Measurements from ENCODE around the gene SOX10.
A peak's percentile ranks its signal among the peaks of the same experiment; 100 is the strongest.
"Not testable (repeated sequence)": the region's sequence is repeated elsewhere in the genome, so short reads cannot be mapped to it uniquely, and the experiment has no call there.

SOX10 gene

DNA sequence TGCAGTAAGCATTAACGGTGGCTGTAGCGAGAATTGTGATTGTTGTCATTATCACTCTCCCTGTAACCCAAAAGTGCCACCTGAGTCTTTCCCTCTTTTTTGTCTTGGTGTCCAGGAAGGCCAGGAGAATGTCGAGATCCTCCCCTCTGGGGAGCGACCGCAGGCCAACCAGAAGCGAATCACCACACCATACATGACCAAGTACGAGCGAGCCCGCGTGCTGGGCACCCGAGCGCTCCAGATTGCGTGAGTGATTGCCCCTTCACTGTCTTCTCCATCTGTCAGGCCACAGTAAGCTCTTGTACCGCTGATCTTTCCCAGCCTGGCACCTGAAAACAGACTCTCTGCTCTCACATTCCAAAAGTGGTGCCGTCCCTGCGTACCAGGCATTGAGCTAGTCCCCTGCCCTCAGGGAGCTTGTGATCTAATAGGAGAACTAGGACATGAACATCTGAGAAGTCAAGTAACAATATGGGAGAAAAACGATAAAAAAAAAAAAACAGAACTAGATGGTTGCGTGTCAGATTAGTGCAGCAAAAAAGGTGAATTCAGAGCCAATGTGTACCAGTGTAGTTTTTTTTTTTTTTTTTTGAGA lies 25.0 kb downstream of the SOX10 start:
- no peak for DNase-seq

DNA sequence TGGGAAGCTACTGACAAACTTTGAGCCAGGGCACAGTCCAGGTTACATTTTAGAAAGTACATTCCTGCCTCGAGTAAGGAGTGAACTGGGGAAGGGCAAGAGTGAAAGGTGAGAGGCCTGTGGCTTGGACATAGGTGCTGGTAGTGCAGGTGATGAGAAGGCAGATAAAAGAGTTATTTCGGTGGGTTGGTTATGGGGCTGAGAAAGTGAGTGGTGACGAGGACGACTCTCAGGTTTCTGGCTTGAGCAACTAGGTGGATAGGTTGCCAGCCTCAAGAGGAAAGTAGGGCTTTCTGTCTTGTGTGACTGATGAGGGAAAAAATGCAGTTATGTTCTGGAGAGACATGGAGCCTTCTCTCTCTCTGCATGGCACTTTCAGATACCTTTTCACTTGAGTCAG lies 27.1 kb downstream of the SOX10 start:
- DNase-seq: no peak

DNA sequence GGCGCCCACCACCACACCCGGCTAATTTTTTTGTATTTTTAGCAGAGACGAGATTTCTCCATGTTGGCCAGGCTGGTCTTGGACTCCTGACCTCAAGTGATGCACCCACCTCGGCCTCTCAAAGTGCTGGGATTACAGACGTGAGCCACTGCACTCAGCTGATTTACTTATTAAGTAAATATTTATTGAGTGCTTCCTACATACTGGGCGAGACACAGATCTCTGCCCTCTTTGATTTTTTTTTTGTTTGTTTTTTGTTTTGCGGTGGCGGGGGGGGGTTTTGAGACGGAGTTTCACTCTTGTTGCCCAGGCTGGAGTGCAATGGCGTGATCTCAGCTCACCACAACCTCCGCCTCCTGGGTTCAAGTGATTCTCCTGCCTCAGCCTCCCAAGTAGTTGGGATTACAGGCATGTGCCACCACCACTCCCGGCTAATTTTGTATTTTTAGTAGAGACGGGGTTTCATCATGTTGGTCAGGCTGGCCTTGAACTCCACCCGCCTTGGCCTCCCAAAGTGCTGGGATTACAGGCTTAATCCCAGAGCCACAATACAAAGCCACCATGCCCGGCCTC lies 28.4 kb downstream of the SOX10 start:
- not testable (repeated sequence) for DNase-seq

DNA sequence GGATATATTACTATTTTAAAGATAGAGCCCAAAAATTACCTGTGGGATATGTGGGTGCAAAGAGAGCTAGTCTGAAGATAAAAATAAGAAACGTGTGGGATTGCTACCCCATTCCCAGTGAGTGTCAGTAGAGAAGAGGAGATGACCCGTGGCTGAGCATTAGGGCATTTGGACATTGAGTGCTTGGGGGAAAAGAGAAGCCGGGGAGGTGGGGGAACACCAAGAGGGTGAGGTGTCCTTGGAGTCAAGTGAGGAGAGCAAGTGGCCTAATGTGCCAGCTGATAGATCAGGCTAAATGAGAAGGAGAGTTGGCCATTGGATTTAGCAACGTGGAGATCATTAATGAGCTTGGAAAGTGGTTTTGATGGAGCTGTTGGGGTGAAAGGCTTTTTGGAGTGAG lies 29.7 kb downstream of the SOX10 start:
- no peak for DNase-seq

DNA sequence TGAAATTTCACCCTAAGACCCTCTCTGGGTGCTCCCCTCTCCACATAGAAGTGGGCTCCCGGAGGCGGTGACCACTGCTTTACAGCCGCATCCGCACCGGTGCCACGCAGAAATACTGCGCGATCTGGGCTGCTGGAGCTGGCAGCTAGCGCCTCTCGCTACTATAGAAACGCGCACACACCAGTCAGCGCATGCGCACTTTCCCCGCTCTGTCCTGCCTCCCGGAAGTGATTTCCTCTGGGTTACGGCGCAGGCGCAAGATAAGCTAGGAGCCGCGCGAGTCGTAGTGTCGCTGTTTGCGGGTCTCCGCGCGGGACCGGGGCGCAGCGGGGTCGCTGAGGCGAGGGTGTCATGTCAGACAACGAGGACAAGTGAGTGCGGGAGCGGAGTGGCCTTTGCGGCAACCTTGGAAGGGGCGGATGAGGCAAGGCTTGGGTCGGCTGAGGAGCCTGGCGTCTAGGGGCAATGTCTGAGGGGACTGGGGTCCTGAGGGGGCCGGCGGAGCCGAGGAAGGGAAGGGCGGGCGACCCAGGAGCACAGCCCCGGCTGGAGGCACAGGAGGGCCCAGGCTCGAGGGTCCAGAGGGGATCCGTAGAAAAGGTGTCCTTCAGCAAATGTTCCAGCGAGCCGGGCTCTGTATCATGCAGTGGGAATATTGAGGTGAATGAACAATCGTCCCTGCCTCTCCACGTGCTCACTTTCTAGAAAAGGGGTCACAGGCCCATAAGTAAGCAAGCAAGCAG lies 30.7 kb downstream of the SOX10 start, which contains the start of the genes C22orf23 and POLR2F:
Gene C22orf23 (minus strand): TSS at position 165 of the 743 bp plus-strand sequence. CDS start 452 bp downstream, outside the sequence.
Gene POLR2F (plus strand): TSS at position 263 of the 743 bp plus-strand sequence. CDS start 89 bp downstream, at position 352.
- peak; percentile 81 for DNase-seq

DNA sequence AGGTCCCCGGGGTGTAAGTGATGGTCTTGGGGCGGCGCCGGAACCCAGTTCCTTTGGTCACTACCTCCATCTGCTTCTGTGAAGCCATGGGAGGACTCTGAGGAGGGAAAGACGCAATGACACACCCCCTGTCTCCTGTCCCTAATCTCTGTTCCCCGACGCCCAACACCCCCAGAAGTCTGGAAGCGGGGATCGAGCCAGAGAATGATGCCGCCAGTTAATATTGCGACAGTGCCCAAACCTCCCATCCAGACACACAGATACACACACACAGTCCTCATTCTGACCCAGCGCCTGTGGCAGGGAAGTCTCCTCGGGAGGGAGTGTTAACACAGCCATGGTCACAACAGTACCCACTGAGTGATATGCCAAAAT lies 31.3 kb downstream of the SOX10 start:
- DNase-seq: no peak

DNA sequence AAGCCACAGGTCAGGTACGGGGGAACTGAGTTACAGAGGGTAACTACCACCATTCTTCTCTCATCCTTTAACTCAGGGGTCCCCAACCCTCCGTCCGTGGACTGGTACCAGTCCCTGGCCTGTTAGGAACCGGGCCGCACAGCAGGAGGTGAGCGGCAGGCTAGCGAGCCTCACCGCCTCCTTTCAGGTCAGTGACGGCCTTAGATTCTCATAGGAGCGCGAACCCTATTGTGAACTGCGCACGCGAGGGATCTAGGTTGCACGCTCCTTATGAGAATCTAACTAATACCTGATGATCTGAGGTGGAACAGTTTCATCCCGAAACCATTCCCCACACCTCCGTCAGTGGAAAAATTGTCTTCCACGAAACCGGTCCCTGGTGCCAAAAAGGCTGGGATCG lies 31.7 kb downstream of the SOX10 start:
- DNase-seq: not testable (repeated sequence)

DNA sequence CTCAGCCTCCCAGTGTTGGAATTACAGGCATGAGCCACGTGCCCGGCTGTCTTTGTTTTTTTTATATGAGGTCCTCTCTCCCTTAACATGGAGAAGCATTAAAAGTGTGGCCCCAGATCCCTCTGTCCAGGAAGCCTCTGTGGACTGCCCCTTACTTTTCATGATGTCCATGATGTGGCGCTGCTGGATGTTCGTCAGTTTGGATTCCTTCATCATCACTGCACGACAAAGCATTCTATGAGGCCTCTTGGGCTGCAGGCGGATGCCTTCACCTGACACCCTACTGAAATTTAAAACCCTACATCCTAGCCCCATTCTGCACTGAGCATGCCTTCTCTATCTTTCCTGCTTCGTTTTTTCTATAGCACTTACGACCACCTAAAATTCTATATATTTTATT lies 33.0 kb downstream of the SOX10 start:
- no peak for DNase-seq

DNA sequence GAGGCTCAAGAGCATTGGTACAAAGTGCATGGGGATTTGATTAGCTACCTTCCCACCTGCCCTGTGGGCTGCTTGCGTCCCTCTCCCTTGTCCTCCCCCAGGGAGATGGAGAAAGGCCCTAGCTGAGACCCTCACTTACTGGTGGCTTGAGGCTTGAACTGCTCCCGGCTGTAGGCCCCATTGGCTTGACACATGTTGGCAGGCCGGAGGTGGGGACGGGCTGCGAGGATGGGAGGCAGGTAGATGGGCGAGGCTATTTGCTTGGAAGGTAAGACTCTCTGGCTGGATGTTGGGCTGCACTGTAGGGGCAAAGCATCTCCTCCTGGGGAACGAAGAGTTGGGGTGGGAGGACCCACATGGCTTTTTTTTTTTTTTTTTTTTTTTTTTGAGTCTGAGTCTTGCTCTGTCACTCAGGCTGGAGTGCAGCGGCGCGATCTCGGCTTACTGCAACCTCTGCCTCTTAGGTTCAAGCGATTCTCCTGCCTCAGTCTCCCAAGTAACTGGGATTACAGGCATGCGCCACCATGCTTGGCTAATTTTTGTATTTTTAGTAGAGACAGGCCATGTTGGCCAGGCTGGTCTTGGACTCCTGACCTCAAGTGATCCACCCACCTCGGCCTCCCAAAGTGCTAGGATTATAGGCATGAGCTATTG lies 37.1 kb downstream of the SOX10 start:
- not testable (repeated sequence) for DNase-seq

DNA sequence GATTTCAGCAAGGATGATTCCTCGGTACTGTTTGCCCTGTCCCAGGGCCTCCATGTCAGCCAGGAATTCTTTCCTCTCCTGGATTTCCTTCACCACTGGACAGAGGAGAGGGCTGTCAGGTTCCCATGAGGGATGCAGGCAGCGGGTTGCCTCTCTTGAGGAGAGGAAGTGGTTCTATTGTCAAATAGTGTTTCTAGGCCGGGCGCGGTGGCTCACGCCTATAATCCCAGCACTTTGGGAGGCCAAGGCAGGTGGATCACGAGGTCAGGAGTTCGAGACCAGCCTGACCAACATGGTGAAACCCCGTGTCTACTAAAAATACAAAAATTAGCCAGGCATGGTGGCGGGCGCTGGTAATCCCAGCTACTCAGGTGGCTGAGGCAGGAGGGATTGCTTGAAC lies 39.9 kb downstream of the SOX10 start:
- DNase-seq: not testable (repeated sequence)

DNA sequence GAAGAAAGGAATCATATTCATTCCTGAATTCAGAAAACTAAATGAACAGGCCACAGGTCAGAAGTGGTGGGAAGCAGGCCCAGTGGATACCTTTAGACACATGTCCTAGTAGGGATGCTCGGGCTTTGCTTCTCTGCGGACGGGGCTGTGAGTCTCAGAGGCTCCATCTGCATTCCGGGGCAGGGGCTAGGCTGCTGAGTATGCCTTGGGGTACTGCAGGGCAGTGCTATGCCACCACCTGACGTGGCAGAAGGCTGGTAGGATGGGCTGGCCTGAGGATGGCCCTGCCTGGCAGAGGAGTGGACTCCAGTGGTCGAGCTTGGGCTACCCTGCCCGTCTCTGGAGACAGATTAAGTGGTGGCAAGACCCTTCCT lies 40.5 kb downstream of the SOX10 start:
- no peak for DNase-seq

DNA sequence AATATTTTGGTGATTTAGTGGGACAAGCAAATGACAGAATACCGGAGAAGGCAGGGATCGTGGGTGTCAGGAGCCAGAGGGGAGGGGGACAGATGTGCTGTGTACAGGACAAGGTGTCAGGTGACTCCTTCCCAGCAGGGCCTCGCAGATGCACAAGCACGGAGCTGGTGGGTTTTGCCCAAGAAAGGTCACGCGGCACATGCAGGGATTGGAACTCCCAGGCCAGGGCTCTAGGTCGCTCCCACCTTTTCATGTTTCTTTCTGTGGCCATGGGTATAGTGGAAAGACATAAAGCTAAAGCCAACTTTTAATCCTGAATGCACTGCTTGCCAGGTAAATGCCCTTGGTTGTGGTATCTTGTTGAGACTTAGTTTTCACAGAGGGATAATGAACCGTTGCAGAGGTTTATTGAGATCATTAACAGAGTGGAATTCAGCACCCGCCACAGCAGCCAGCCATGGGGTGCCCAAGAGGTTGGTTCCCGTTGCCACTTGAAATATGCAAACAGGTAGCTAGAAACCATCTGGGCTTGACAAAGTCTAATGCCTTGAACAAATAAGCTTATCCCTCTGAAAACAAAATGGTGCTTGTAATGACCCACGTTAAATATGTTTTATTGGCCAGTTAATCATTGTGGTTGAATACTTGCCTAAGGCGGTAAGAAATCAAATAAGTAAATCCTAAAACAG lies 41.1 kb downstream of the SOX10 start:
- DNase-seq: no peak

DNA sequence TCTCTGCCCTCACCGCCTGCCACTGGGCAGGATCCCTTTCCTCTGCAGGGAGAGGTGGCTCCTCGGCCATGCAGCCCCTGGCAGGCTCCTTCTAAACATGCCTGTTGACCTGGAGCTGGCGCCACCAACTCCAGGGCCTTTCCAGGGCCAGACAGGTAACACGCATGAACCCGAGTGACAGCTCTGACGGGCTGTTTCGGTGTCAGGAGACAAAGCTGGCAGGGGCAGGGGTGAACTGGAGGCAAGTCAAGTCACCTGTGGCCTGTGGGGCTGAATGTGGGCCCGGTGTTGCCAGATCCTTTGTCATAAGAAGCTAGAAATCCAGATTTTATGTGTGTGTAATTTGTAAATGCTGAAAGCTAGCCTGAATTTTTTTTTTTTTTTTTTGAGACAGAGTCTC lies 42.2 kb downstream of the SOX10 start:
- no peak for DNase-seq

DNA sequence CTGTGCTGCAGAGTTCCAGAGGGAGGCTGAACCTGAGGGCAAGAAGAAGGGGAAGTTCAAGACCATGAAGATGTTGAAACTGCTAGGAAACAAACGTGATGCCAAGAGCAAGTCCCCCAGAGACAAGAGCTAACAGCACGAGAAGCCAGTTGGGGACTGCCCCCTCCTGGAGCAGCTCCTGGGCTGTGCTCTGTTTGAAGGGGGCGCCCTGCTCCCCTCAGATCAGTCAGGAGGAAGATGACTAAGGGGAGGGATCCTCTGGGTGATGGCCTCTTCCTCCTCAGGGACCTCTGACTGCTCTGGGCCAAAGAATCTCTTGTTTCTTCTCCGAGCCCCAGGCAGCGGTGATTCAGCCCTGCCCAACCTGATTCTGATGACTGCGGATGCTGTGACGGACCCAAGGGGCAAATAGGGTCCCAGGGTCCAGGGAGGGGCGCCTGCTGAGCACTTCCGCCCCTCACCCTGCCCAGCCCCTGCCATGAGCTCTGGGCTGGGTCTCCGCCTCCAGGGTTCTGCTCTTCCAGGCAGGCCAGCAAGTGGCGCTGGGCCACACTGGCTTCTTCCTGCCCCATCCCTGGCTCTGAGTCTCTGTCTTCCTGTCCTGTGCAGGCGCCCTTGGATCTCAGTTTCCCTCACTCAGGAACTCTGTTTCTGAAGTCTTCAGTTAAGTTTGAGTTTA lies 43.5 kb downstream of the SOX10 start:
- no peak for DNase-seq

DNA sequence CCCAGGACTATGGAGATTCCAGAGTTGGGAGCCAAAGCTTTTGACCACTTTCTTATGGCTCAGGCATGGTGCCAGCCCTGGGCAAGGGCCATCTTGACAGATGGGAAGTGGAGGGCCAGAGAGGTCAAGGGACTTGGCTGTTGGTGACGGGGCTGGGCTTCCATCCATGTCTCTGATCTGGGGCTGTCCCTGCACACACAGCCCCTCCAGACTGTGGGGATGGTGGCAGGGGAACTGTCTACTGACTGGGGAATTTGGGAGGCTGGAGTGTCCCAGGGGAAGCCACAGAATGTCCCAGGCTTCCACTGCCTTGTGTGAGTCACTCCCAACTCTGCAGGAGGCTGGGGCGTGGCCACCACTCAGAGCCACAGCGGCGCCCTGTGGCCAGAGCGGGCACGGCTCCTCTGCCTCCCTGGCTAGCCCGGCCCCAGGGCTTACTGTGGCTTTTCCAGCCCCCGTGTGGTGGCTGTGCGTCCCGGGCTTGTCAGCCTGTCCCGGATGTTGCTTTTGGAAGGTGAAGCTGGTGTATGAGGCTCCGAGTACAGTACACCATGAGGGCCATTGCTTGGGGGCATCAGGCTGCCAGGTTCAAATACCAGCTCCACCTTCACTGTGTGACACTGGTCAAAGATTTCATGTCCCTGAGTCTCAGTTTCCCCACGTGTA lies 50.5 kb downstream of the SOX10 start:
- DNase-seq: peak; percentile 53

DNA sequence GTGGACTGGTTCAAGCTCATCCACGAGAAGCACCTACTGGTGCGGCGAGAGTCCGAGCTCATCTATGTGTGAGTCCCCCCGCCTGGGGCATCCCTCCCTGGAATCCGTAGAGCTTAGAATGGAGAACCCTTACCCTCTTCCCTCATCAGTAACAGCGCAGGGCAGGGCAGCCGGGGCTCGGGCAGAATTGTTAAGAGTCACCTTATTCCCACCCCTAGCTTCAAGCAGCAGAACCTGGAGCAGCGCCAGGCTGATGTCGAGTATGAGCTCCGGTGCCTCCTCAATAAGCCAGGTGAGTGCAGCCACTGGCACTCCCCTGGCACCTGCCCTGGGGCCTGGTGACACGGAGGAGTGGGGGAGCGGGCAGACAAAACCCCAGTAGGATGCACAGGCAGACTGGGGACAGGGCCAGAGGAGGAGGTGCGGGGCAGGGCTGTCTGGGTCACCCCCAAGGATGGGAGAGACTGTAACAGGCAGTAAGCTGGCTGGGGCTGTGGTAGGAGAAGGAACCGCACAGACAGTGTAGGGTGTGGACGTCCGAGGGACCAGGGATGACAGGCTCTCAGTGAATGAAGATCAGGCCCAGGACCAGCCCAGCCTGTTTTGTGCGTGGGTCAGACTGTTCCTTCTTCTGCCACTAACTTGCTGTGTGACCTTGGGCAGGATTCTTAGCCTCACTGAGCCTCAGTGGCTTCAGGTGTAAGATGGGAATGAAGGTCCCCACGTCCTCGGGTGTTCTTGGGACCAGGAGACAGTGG lies 51.4 kb downstream of the SOX10 start:
- DNase-seq: no peak

DNA sequence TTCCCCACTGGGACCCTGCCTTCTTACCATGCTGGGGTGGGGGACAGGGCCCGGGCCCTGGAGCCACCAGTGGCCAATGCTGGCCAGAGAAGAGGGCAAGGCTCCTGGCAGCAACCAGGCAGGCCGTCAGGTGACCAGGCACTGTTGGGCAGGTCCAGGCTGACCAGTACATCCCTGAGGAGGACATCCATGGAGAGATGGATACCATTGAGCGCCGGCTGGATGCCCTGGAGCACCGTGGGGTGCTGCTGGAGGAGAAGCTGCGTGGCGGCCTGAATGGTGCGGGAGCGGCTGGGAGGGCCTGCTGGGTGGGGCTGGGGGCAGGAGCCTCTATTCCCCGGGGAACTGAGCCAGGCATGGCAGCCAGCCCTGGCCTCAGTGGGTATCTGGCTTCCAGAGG lies 52.0 kb downstream of the SOX10 start:
- DNase-seq: no peak

DNA sequence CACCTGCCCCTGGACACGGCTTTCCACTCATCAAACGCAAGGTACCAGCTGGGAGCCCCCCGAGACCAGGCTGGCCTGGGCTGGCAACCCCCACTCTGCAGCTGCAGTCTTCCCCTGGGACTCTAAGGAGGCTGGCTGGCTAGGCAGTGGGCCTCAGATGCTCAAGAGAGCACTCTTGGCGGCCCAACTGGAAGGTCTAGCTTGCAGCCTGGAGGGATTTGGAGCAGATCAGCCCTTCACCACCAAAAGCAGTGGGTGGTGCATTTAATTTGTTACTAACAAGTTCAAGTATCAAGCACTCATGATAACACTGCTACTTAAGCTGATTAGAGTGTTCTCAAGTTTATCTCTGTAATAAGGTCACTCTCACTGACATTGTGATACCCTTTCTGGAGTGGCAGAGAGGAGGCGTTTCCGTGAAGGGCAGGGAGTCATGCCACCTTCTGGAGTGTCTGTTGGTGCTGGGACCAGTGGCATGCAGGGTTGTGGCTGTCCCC lies 52.4 kb downstream of the SOX10 start:
- DNase-seq: no peak

DNA sequence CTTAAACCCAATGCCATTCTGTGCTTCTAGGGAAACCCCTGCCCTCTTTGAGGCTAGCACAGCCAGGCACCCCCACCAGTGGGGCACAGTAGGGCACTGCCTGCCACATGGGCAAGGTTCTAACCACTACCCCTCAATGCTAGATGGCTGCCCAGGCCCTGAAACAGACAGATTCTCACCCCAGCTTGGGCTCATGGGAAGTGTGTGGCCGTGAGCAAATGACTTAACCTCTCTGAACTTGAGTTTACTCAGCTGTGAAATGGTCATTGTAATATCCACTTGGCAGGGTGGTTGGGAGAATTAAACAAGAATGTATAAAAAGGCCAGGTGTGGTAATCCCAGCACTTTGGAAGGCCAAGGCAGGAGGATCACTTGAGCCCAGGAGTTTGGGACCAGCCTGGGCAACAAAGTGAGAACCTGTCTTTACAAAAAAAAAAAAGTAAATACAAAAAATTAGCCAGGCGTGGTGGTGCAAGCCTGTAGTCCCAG lies 53.4 kb downstream of the SOX10 start:
- no peak for DNase-seq

DNA sequence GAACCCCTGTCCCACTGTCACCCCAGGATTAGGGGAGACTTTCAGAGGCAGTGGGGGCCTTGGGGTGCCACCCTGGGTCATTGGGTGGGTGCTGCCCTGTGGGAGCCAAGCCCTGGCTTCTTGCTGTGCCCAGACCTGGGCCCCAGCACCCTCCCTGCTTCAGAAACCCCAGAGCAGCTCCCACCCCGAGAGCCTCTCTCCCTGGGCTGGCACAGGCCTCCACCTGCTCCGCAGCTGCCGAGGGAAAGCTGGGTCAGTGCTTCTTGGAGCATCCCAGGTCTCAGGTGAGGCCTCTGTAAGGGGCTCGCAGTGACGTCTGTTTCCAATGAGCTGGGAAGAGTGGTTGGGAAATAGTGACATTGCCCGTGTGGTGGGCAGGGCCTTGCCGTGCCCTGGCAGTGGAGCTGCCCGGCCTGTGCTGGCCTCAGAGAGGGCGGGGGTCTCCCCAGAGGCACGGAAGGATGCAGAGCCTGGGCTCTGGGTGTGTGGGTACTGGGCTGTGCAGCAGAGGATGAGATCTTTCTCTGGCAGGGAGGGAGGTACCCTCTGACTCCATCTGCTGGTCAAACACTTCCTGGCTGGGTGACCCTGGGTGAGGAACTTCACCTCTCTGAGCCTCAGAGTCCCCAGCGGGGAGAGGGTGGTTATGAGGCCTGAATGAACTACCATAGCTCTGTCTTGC lies 53.9 kb downstream of the SOX10 start:
- DNase-seq: no peak

Data from NCI-H446 treated with DMSO at 0.1 percent for 48 hours (cell line).